GM21529 (cell line): ENCODE measurements around the gene NBPF4.
"Not testable (repeated sequence)": the region's sequence is repeated elsewhere in the genome, so short reads cannot be mapped to it uniquely, and the experiment has no call there.

ENCODE experiments used
- ATAC-seq: cut with Tn5 transposase; IDR thresholded peaks from one replicate; pipeline ENCODE4 v1.9.1; 2021; ENCODE audit not compliant: unreplicated experiment

NBPF4 gene

GRCh38 chr1:108211014-108211413 is 32.9 kb downstream of the NBPF4 start:
- ATAC-seq: no peak

GRCh38 chr1:108209456-108210108 is 34.3 kb downstream of the NBPF4 start:
- ATAC-seq: no peak

- no peak for ATAC-seq
Observed at GRCh38 chr1:108208724-108209446, 35.0 kb downstream of the NBPF4 start.

- not testable (repeated sequence) for ATAC-seq
Observed at GRCh38 chr1:108203582-108203981, 40.3 kb downstream of the NBPF4 start.

- no peak for ATAC-seq
Observed at GRCh38 chr1:108201687-108202086, 42.2 kb downstream of the NBPF4 start.

- ATAC-seq: peak; percentile 40
Observed at GRCh38 chr1:108200687-108201051, 43.2 kb downstream of the NBPF4 start.

- peak; percentile 89 for ATAC-seq
Observed at GRCh38 chr1:108199781-108200686, 43.8 kb downstream of the NBPF4 start, which contains the start of gene SLC25A24. Gene SLC25A24 (minus strand): TSS chr1:108200343. CDS start chr1:108200138, 205 bp downstream.

GRCh38 chr1:108199201-108199691 is 44.6 kb downstream of the NBPF4 start:
- ATAC-seq: no peak

- no peak for ATAC-seq
Observed at GRCh38 chr1:108194051-108194450, 49.8 kb downstream of the NBPF4 start.

DNA sequence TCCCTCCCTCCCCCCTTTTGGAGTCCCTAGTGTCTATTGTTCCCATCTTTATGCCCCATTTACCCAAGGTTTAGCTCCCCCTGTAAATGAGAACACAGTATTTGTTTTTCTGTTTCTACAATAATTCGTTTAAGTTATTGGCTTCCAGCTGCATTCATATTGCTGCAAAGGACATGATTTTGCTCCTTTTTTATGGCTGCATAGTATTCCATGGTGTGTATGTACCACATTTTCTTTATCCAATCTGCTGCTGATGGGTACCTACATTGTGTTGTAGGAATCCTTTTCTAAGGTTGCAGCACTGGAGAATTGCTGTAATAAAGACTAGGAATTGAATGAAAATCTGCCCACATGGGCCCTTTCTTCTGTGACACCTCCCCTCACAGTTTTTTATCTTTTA is 50.5 kb downstream of the NBPF4 start:
- no peak for ATAC-seq

DNA sequence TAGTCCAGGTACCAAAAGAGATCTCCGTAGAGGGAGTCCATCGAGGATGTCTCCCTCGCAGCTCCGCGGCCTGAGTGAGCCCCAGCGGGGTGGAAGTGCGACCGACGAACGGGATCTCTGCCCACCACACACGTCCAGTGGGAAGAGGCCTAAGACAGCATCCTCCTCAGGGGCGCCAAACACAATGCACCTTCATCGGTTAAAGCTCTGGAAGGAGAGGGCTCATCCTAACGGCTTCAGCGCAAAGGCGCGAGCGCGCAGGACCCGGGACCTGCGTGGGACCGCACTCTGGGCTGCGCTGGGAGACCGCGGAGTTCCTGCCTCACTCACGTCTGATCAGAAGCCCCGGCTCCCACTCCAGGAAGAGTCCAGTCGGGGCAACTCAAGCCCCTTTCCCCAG is 51.3 kb downstream of the NBPF4 start:
- ATAC-seq: no peak

- ATAC-seq: no peak
Observed at GRCh38 chr1:108190686-108191416, 53.0 kb downstream of the NBPF4 start.

DNA sequence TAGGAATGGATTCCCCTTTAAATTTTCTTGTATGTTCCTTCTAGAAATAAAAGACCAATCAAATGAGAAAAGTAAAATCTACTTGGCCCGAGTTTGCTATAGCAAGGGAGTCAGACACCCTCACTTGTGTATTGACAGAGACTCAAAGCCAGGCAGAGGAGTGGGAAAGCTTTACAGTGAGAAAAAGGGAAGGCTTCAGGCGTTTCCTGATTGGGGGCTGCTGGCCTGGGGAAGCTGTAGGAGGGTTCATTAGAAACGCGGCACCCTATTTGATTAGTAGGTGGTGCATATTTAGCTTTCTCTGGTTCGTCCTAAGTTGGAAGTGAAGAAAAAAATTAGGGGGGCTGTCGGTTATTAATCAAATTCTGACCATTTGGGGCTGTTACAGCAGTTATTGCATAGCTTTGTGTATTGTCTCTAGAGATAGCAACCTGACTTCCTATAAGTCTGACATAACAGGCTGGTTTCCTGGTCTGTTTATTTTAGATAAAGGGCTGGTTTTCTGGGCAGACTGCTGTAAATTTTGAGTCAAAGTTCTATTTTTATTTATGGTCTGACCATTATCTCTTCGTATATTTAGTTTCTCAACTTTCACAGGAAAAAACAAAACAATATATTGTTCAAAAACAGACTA is 53.8 kb downstream of the NBPF4 start:
- ATAC-seq: no peak

DNA sequence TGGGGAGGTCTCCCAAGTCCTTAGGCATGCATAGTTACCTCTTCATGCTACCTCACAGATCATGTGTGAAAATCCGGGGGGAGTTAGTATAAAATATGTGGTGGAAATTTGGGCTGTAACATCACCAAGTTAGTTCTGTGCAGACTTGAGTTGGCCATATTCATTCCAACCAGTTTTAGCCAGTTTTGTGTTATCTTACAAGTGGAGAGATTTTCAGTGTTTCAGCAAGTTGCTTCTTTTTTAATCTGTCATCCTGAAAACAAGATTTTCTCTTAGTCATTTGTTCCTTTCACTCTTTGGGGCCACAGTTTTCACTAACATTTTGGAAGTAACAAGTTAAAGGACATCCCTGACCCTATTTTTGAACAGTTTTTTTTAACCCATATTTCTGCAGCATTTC is 55.1 kb downstream of the NBPF4 start:
- ATAC-seq: no peak

- no peak for ATAC-seq
Observed at GRCh38 chr1:108182959-108183700, 60.7 kb downstream of the NBPF4 start.

GRCh38 chr1:108179018-108179417 is 64.9 kb downstream of the NBPF4 start:
- no peak for ATAC-seq
